GM12878 (cell line): ENCODE data around the gene C1GALT1. TPM values are rescaled to one million over a fixed set of nuclear protein-coding genes. Genes with fewer than 3 reads are reported as not detected.

Source experiments
- ATAC-seq: fragments of 200-7000 bp; cut with Tn5 transposase; 3 replicates; pipeline ENCODE4 v1.9.1; 2020; ENCODE audit warnings: mild to moderate bottlenecking, moderate library complexity
- BruUV-seq: library from RNA; stranded (reverse); fragments of 400-500 nt; replicated peaks from 2 replicates; lab custom pipeline; 2021; lab: Mats Ljungman, UMichigan
- CTCF ChIA-PET: fragments of 300-600 bp; sonication (Branson Sonifier 250); formaldehyde crosslinking; extraction: SDS; loops from one replicate; lab custom pipeline; 2021; ENCODE audit warnings: inconsistent platforms; lab: Yijun Ruan, JAX
- POLR2A ChIA-PET: fragments of 350-600 bp; formaldehyde crosslinking; extraction: SDS; loops from one replicate; lab custom pipeline; 2021; ENCODE audit warnings: inconsistent platforms; lab: Charles Lee
- RAD21 ChIA-PET: fragments of 300-600 bp; sonication (Branson Sonifier 250); formaldehyde crosslinking; loops from one replicate; lab custom pipeline; 2023; ENCODE audit warnings: antibody characterized with exemption; ENCODE audit not compliant: unreplicated experiment; lab: Charles Lee
- SMC1A ChIA-PET: fragments of 300-600 bp; sonication (Branson Sonifier 250); formaldehyde crosslinking; loops from one replicate; lab custom pipeline; 2023; ENCODE audit not compliant: unreplicated experiment, uncharacterized antibody; lab: Charles Lee
- DNase-seq: peaks from one replicate; pipeline ENCODE4 v3.0.0-alpha.2; 2011; ENCODE audit warnings: low read depth, low spot score
- FAIRE-seq: peaks from 3 replicates; lab custom pipeline; 2011; peaks lifted over from hg19 to GRCh38; lab: Jason Lieb, UNC
- H2AFZ ChIP-seq: 2 replicates; pipeline ENCODE4 v1.6.0; 2011; ENCODE audit warnings: low read depth, low read length, control low read depth; ENCODE audit not compliant: control insufficient read depth
- H3K27ac ChIP-seq: 2 replicates; pipeline ENCODE4 v1.5.1; 2011; ENCODE audit warnings: control low read depth; ENCODE audit not compliant: control insufficient read depth, insufficient read depth
- H3K27me3 ChIP-seq, 2 experiments: replicated peaks in 1 of 2; 2 replicates each; pipeline versions ENCODE4 v1.6.0 to v1.6.1; 2011; ENCODE audit warnings: low read length in 1 of 2; ENCODE audit not compliant: control insufficient read depth in 2 of 2, insufficient read depth in 2 of 2
- H3K36me3 ChIP-seq, 2 experiments: 2 replicates each; pipeline ENCODE4 v1.5.1; 2011; ENCODE audit warnings: low read length in 1 of 2; ENCODE audit not compliant: control insufficient read depth in 2 of 2, insufficient read depth in 2 of 2
- H3K4me1 ChIP-seq: 2 replicates; pipeline ENCODE4 v1.6.1; 2011; ENCODE audit warnings: mild to moderate bottlenecking, low read length, moderate library complexity, mixed read lengths; ENCODE audit not compliant: control insufficient read depth, insufficient read depth
- H3K4me2 ChIP-seq: 2 replicates; pipeline ENCODE4 v1.6.0; 2011; ENCODE audit warnings: control low read depth; ENCODE audit not compliant: control insufficient read depth, insufficient read depth
- H3K4me3 ChIP-seq: fragments of 200-600 bp; sonication (generic); 2 replicates; pipeline ENCODE4 v1.5.1; 2016
- H3K79me2 ChIP-seq: 2 replicates; pipeline ENCODE4 v1.6.0; 2011; ENCODE audit warnings: low read length; ENCODE audit not compliant: control insufficient read depth, insufficient read depth
- H3K9ac ChIP-seq: 2 replicates; pipeline ENCODE4 v1.8.0; 2011; ENCODE audit warnings: low read length, control low read depth, mixed read lengths; ENCODE audit not compliant: control insufficient read depth, insufficient read depth
- H3K9me3 ChIP-seq: replicated peaks from 3 replicates; pipeline ENCODE4 v1.5.1; 2011; ENCODE audit warnings: mild to moderate bottlenecking, low read length; ENCODE audit not compliant: control insufficient read depth, insufficient read depth
- H4K20me1 ChIP-seq: 2 replicates; pipeline ENCODE4 v1.6.0; 2011; ENCODE audit not compliant: control insufficient read depth, insufficient read depth
- ATF3 ChIP-seq: IDR thresholded peaks from 2 replicates; pipeline ENCODE4 v1.6.1; 2011; ENCODE audit warnings: low read depth, mild to moderate bottlenecking, low read length, moderate library complexity, borderline replicate concordance; ENCODE audit errors: extremely low read depth
- CBX3 ChIP-seq: fragments of 200-600 bp; sonication (generic); IDR thresholded peaks from 2 replicates; pipeline ENCODE4 v1.6.1; 2016; ENCODE audit warnings: low read depth, borderline replicate concordance
- IKZF2 ChIP-seq, 2 experiments: fragments of 450-650 bp; IDR thresholded peaks; 2 replicates each; pipeline ENCODE4 v1.6.1; 2017; ENCODE audit warnings: mild to moderate bottlenecking in 2 of 2, moderate library complexity in 2 of 2
- IRF4 ChIP-seq: IDR thresholded peaks from 2 replicates; pipeline ENCODE4 v1.6.1; 2011; ENCODE audit warnings: low read depth, low read length
- KLF5 ChIP-seq: fragments of 450-650 bp; IDR thresholded peaks from 2 replicates; pipeline ENCODE4 v1.6.1; 2014; ENCODE audit warnings: mild to moderate bottlenecking; ENCODE audit not compliant: partially characterized antibody
- MTA3 ChIP-seq: IDR thresholded peaks from 2 replicates; pipeline ENCODE4 v1.6.1; 2012; ENCODE audit warnings: low read length, inconsistent platforms, borderline replicate concordance
- MXI1 ChIP-seq: fragments of 150-350 bp; IDR thresholded peaks from 2 replicates; pipeline ENCODE4 v1.6.1; 2011; ENCODE audit warnings: low read depth, mild to moderate bottlenecking, inconsistent platforms, low read length, improper control_type of control experiment
- NFIC ChIP-seq: IDR thresholded peaks from 2 replicates; pipeline ENCODE4 v1.6.1; 2012; ENCODE audit warnings: low read depth, mild to moderate bottlenecking, inconsistent platforms, low read length, moderate library complexity
- SRF ChIP-seq, 2 experiments: IDR thresholded peaks; 2 replicates each; pipeline ENCODE4 v1.6.1; 2011; ENCODE audit warnings: low read depth in 2 of 2, low read length in 2 of 2, mild to moderate bottlenecking in 1 of 2, moderate library complexity in 1 of 2
- SUZ12 ChIP-seq: fragments of 200-600 bp; sonication (generic); IDR thresholded peaks from one replicate; pipeline ENCODE4 v1.6.1; 2018; ENCODE audit warnings: antibody characterized with exemption, mild to moderate bottlenecking; ENCODE audit not compliant: unreplicated experiment
- ZBTB11 ChIP-seq: fragments of 450-650 bp; formaldehyde crosslinking; IDR thresholded peaks from 2 replicates; pipeline ENCODE4 v1.5.0; 2022; ENCODE audit warnings: mild to moderate bottlenecking, missing genetic modification characterization
- WGBS: methylation state at CpG from one replicate; pipeline ENCODE4 v1.1.6; 2016; ENCODE audit warnings: low lambda C conversion rate; ENCODE audit not compliant: insufficient replicate concordance, insufficient coverage; ENCODE audit errors: missing lambda C conversion rate; 5-methylcytosine and 5-hydroxymethylcytosine counted together
- in situ Hi-C: fragments of 300-500 bp; cut with MboI; formaldehyde crosslinking; loops from 9 replicates; pipeline ENCODE4 v1.14.3; 2018; ENCODE audit warnings: mixed read lengths
- intact Hi-C: fragments of 100-400 bp; cut with micrococcal nuclease; formaldehyde crosslinking; loops from one replicate; pipeline ENCODE4 v1.14.2; 2022; ENCODE audit not compliant: unreplicated experiment
- polyA plus RNA-seq, 11 experiments: library from polyadenylated mRNA; depleted of rRNA in 4 of 11; unstranded in 6 of 11; stranded (reverse) in 5 of 11; fragments of >200 nt; fragmentation: Nextera tagmentation in 4 of 11; fragmentation: Illumina TruSeq in 1 of 11; extraction: Ambion mirVana in 4 of 11; extraction: Trizol in 1 of 11; gene quantifications; 1 replicate in 1 of 11; 2 replicates in 10 of 11; pipeline versions ENCODE4 v1.2.1 to v1.2.3, GENCODE V29; 2011 to 2016; ENCODE audit warnings: inconsistent platforms in 2 of 11, missing spikeins in 2 of 11, low read depth in 1 of 11
- total RNA-seq, 4 experiments: library from RNA; depleted of rRNA in 3 of 4; stranded (reverse); fragments of >200 nt in 3 of 4; fragmentation: Illumina TruSeq in 1 of 4; extraction: Trizol in 1 of 4; gene quantifications; 2 replicates each; pipeline versions ENCODE4 v1.2.1 to v1.2.3, GENCODE V29; 2013 to 2021
- TF ChIP-seq, protein P1 (sequence below): fragments of 450-650 bp; IDR thresholded peaks from 2 replicates; pipeline ENCODE4 v1.6.1; 2017; ENCODE audit warnings: mild to moderate bottlenecking, moderate library complexity

Gene C1GALT1
- total and polyA plus RNA-seq, 10 of the 15 experiments (the other 5 are each of a cell fraction or from before 2014, with no cell fraction given), result 1.6 to 25.0 (median 8.5) TPM

DNA sequence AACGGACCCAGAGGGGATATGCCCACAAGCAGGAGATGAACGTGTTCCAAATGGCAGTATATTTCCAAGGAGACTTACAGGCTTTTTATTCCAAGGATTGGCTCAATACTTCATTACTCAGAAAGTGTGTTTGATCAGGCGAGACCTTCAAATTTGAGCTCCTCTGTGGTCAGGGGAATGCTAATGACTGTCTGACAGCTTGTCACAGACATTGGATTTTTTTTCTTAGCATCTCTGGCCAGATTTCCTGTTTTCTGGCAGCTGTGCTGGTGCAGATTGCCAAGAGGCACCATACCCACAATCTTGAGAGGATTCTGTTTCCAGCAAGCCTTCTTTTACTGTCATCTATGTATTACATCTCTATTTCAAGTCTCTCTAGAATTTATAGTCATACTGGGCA lies 93.8 kb downstream of the C1GALT1 start:
- no peak for FAIRE-seq
- ChIA-PET RAD21 (no interaction called here), CTCF (interaction anchor here (1.0 kb wide), 1 partner anchor 95 kb away, joined by 3 read pairs; no protein-coding TSS in a partner anchor)
- TF ChIP-seq ATF3 (no peak), IRF4 (no peak), CBX3 (no peak), SRF (IDR thresholded peaks at IDR 0.05; ENCODE audit: low read depth in 2 of 2, low read length in 2 of 2) (no peak), IKZF2 (IDR thresholded peaks at IDR 0.05) (no peak), NFIC (no peak), MXI1 (no peak), SUZ12 (no peak), MTA3 (no peak), KLF5 (no peak), ZBTB11 (CRISPR knock-in tag) (no peak)
- TF ChIP-seq, protein P1, sequence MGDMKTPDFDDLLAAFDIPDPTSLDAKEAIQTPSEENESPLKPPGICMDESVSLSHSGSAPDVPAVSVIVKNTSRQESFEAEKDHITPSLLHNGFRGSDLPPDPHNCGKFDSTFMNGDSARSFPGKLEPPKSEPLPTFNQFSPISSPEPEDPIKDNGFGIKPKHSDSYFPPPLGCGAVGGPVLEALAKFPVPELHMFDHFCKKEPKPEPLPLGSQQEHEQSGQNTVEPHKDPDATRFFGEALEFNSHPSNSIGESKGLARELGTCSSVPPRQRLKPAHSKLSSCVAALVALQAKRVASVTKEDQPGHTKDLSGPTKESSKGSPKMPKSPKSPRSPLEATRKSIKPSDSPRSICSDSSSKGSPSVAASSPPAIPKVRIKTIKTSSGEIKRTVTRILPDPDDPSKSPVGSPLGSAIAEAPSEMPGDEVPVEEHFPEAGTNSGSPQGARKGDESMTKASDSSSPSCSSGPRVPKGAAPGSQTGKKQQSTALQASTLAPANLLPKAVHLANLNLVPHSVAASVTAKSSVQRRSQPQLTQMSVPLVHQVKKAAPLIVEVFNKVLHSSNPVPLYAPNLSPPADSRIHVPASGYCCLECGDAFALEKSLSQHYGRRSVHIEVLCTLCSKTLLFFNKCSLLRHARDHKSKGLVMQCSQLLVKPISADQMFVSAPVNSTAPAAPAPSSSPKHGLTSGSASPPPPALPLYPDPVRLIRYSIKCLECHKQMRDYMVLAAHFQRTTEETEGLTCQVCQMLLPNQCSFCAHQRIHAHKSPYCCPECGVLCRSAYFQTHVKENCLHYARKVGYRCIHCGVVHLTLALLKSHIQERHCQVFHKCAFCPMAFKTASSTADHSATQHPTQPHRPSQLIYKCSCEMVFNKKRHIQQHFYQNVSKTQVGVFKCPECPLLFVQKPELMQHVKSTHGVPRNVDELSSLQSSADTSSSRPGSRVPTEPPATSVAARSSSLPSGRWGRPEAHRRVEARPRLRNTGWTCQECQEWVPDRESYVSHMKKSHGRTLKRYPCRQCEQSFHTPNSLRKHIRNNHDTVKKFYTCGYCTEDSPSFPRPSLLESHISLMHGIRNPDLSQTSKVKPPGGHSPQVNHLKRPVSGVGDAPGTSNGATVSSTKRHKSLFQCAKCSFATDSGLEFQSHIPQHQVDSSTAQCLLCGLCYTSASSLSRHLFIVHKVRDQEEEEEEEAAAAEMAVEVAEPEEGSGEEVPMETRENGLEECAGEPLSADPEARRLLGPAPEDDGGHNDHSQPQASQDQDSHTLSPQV, result no peak

More for the DNA sequence above, 93.8 kb downstream of the C1GALT1 start:
- ChIA-PET SMC1A (interaction anchor here (1.2 to 1.8 kb wide), 2 partner anchors 92 to 95 kb away, joined by 3 to 5 read pairs; no protein-coding TSS in a partner anchor), POLR2A (no interaction called here)
- DNase-seq (no peak), ATAC-seq (no peak)
- Histone ChIP-seq H3K36me3 (no peaks in the 10 kb centered on the region), H3K4me2 (no peak overlapping the region), H4K20me1 (no peaks in the 10 kb centered on the region), H3K9me3 (no peaks in the 10 kb centered on the region), H3K9ac (no peak overlapping the region), H3K27me3 (no peaks in the 10 kb centered on the region), H3K27ac (no peak overlapping the region), H2AFZ (no peak overlapping the region), H3K4me3 (no peak overlapping the region), H3K4me1 (no peaks in the 10 kb centered on the region), H3K79me2 (no peaks in the 10 kb centered on the region)
- WGBS, result 8% methylated on average over 3 of the region's 3 CpGs
- BruUV-seq, result no TSS peak
- intact Hi-C loops (no loop called here), in situ Hi-C loops (no loop called here)
